GM12874 (cell line): Measurements from ENCODE around the gene VPS52.

Source experiments
- TF ChIP-seq, protein P1 (sequence below): IDR thresholded peaks from 2 replicates; pipeline ENCODE4 v1.5.1; 2011; ENCODE audit warnings: low read depth, mild to moderate bottlenecking, control low read depth, low read length, moderate library complexity; ENCODE audit not compliant: insufficient read depth

VPS52 gene

GRCh38 chr6:33211666-33212422, 59.8 kb downstream of the VPS52 start:
- TF ChIP-seq, protein P1, sequence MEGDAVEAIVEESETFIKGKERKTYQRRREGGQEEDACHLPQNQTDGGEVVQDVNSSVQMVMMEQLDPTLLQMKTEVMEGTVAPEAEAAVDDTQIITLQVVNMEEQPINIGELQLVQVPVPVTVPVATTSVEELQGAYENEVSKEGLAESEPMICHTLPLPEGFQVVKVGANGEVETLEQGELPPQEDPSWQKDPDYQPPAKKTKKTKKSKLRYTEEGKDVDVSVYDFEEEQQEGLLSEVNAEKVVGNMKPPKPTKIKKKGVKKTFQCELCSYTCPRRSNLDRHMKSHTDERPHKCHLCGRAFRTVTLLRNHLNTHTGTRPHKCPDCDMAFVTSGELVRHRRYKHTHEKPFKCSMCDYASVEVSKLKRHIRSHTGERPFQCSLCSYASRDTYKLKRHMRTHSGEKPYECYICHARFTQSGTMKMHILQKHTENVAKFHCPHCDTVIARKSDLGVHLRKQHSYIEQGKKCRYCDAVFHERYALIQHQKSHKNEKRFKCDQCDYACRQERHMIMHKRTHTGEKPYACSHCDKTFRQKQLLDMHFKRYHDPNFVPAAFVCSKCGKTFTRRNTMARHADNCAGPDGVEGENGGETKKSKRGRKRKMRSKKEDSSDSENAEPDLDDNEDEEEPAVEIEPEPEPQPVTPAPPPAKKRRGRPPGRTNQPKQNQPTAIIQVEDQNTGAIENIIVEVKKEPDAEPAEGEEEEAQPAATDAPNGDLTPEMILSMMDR: no peak

DNA sequence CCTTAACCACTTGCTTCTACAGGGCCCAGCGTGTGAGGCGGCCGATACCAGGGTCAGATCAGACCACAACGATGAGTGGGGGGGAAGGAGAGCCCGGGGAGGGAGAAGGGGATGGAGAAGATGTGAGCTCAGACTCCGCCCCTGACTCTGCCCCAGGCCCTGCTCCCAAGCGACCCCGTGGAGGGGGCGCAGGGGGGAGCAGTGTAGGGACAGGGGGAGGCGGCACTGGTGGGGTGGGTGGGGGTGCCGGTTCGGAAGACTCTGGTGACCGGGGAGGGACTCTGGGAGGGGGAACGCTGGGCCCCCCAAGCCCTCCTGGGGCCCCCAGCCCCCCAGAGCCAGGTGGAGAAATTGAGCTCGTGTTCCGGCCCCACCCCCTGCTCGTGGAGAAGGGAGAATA, 60.5 kb downstream of the VPS52 start:
- TF ChIP-seq, protein P1: no peak

GRCh38 chr6:33209856-33210255, 61.8 kb downstream of the VPS52 start:
- TF ChIP-seq, protein P1: no peak

DNA sequence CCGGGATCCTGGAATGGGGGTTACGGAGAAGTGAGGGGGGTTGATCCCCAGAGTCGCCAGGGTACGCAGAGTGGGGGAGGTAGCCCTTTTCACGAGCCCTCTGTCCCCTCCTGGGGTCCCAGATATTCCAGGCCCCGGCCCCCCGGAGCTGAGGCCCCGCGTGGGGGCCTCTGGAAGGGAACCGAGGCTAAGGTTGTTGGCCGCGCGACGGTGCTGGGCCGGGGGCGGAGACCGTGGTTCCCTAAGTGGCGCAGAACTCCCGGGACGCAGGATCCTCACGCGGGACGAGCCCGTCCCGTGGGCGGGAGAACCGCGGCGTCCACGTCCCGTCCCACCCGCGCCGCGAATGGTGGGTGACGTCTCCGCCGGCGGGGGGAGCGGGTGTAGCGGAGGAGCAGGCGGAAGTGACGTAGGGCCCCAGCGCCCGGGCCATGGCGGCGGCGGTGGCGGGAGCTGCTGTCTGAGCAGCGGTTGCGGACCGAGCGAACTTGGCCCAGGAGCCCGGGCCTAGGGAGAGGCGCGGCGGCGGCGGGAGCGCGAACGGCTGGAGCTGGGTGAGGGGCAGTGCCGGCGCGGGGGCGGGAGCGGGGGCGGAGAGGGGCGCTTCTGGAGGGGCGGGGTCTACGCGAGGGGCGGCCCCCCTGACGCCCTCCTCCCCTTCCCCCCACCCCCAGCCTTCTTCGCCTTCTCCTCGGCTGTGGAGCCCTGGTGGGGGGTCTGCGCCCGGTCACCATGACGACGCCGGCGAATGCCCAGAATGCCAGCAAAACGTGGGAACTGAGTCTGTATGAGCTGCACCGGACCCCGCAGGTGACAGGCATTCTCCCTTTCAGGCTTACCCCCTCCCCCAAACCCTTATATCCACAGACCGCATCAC, 63.3 kb downstream of the VPS52 start, which contains the start of gene RING1:
RING1 (plus strand) TSS at position 410 of the 877 bp plus-strand sequence; CDS start at position 733, 323 bp downstream.
- TF ChIP-seq, protein P1: no peak

DNA sequence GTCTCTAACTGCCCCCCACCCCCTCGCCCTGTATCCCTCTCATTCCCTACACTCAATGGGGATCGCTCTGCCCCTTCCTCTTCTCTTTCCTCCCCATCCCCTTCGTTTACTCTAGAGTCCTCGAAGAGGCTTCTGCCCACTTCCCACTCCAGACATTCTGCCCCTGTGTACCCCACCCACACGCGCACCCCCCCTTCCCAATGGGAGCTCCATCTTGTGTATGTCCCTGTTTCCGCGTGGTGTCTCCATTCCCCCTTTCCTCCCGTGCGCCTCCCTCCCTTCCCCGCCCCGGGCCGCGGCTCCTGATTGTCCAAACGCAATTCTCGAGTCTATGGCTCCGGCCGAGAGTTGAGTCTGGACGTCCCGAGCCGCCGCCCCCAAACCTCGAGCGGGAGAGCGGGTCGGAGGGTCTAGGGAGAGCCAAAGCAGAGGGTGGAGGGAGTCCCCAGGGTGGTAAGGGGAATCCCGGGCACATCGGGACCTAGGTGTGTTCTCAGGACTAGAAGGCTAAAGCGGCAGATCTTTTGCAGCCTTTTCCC, 64.1 kb downstream of the VPS52 start:
- TF ChIP-seq, protein P1: no peak

- TF ChIP-seq, protein P1: no peak
Observed at GRCh38 chr6:33206864-33207551, 64.7 kb downstream of the VPS52 start.
